RWPE2 (cell line): ENCODE measurements around the gene SLC25A14.

ENCODE experiments used
- ATAC-seq: fragments of 200-7000 bp; cut with Tn5 transposase; 3 replicates; pipeline ENCODE4 v1.9.1; 2021; ENCODE audit warnings: low read depth
- DNase-seq: peaks from one replicate; pipeline ENCODE4 v3.0.0-alpha.2; 2020; ENCODE audit warnings: low spot score
- H3K27ac ChIP-seq: fragments of 450-650 bp; 2 replicates; pipeline ENCODE4 v1.5.1; 2017; ENCODE audit warnings: mild to moderate bottlenecking; ENCODE audit not compliant: poor library complexity, severe bottlenecking
- H3K27me3 ChIP-seq: fragments of 250-450 bp; sonication (Bioruptor Pico); 2 replicates; pipeline ENCODE4 v1.5.1; 2021; ENCODE audit warnings: mild to moderate bottlenecking, moderate library complexity; ENCODE audit not compliant: insufficient read depth, poor library complexity, severe bottlenecking
- H3K36me3 ChIP-seq: fragments of 250-450 bp; sonication (Bioruptor Pico); 2 replicates; pipeline ENCODE4 v1.5.1; 2020; ENCODE audit warnings: low read depth, mild to moderate bottlenecking, moderate library complexity
- H3K4me1 ChIP-seq: fragments of 250-450 bp; sonication (Bioruptor Pico); 2 replicates; pipeline ENCODE4 v1.5.1; 2021; ENCODE audit warnings: mild to moderate bottlenecking, moderate library complexity; ENCODE audit not compliant: insufficient read depth, poor library complexity, severe bottlenecking
- H3K4me3 ChIP-seq: fragments of 250-450 bp; sonication (Bioruptor Pico); 2 replicates; pipeline ENCODE4 v1.5.1; 2021; ENCODE audit warnings: mild to moderate bottlenecking, moderate library complexity; ENCODE audit not compliant: severe bottlenecking
- H3K9me3 ChIP-seq: fragments of 250-450 bp; sonication (Bioruptor Pico); 2 replicates; pipeline ENCODE4 v1.5.1; 2021; ENCODE audit warnings: mild to moderate bottlenecking, moderate library complexity; ENCODE audit not compliant: severe bottlenecking
- TF ChIP-seq, protein P1 (sequence below): fragments of 450-650 bp; IDR thresholded peaks from one replicate; pipeline ENCODE4 v1.5.1; 2017; ENCODE audit warnings: mild to moderate bottlenecking, moderate library complexity; ENCODE audit not compliant: poor library complexity, severe bottlenecking

The SLC25A14 gene

DNA sequence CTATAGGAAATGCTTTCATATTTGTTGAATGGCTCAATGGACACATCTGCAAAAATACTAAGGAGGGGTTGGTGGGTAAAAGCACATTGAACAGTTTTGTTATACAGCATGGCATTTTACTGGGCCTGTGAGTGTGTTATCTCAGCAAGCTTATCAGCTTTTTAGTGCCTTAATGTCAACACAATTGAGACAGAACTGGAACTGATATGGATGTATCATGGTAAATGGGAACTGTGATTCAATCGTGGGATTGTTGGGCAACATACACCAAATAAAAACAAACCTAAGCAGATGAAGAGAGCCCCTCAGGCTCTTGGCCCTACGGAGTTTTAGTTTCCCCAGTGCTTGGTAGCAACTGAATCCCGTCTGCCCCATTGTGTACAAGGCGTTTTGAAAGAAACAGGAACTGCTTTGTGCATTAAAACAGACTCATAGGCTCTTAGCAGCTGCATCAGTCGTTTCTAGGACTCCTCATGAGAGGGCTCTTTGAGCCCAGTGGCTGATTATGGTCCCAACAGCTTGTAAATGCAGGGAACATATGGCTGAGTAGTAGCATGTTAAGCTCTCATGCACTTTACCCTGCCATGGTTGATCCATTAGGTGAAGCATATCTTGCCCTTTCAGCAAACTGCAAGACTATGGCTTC is 38.4 kb downstream of the SLC25A14 start:
- TF ChIP-seq, protein P1, sequence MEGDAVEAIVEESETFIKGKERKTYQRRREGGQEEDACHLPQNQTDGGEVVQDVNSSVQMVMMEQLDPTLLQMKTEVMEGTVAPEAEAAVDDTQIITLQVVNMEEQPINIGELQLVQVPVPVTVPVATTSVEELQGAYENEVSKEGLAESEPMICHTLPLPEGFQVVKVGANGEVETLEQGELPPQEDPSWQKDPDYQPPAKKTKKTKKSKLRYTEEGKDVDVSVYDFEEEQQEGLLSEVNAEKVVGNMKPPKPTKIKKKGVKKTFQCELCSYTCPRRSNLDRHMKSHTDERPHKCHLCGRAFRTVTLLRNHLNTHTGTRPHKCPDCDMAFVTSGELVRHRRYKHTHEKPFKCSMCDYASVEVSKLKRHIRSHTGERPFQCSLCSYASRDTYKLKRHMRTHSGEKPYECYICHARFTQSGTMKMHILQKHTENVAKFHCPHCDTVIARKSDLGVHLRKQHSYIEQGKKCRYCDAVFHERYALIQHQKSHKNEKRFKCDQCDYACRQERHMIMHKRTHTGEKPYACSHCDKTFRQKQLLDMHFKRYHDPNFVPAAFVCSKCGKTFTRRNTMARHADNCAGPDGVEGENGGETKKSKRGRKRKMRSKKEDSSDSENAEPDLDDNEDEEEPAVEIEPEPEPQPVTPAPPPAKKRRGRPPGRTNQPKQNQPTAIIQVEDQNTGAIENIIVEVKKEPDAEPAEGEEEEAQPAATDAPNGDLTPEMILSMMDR: no peak
- ATAC-seq: no peak
- H3K4me3 ChIP-seq: no peak overlapping the region
- no peaks in the 10 kb centered on the region for H3K4me1 ChIP-seq
- DNase-seq: no peak
- H3K27me3 ChIP-seq: no peaks in the 10 kb centered on the region
- H3K27ac ChIP-seq: no peak overlapping the region
- H3K9me3 ChIP-seq: no peaks in the 10 kb centered on the region
- no peaks in the 10 kb centered on the region for H3K36me3 ChIP-seq

DNA sequence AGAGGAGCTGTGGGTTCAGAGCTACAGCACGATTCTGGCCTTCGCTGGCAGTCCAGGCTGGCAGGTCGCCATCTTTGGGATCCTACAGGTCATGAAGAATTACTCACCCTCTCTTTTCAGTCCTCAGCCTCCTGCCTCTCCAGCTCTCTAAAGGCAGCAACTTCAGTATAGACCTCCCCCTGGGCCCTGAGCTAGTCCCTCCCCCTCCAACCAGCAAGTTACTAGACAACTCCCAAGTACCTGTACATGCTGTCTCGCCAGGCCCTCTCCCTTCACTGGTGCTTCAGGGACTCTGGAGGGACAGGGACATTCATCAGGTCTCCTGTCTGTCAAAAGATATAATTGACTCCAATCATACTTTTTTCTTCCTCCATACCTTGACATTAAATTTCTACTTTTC is 45.8 kb downstream of the SLC25A14 start, which contains the start of gene GPR119:
Gene GPR119, minus strand, starts transcription at position 155 of the 400 bp plus-strand sequence. CDS start 227 bp downstream, outside the sequence.
- DNase-seq: no peak
- no peaks in the 10 kb centered on the region for H3K9me3 ChIP-seq
- TF ChIP-seq, protein P1: no peak
- no peak for ATAC-seq
- H3K27ac ChIP-seq: no peak within 1 kb of the TSS
- no peaks in the 10 kb centered on the region for H3K4me1 ChIP-seq
- no peaks in the 10 kb centered on the region for H3K36me3 ChIP-seq
- no peak within 1 kb of the TSS for H3K4me3 ChIP-seq
- no peaks in the 10 kb centered on the region for H3K27me3 ChIP-seq

DNA sequence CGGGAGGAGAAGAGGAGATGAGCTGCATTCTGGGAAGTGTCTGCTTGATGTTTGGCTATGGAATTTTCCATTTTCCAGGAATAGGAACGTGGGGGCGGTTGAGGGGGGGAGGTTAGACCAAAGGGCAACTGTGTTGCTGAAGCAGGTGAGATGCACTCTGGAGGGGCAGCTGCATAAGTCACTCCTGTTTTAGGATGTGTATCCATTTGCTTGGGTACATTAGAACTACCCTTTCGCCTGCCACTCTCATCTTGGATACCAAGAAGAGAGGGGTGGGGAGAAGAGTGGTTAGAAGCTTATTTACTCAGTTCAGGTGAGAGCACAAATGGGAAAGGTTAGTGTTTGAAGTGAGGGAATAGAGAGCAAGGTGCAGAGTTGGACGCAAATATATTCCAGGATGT is 46.7 kb downstream of the SLC25A14 start:
- TF ChIP-seq, protein P1: no peak
- Histone ChIP-seq H3K4me1 (no peaks in the 10 kb centered on the region), H3K4me3 (no peak overlapping the region), H3K27ac (no peak overlapping the region), H3K36me3 (no peaks in the 10 kb centered on the region), H3K9me3 (no peaks in the 10 kb centered on the region), H3K27me3 (no peaks in the 10 kb centered on the region)
- ATAC-seq: no peak
- DNase-seq: no peak

DNA sequence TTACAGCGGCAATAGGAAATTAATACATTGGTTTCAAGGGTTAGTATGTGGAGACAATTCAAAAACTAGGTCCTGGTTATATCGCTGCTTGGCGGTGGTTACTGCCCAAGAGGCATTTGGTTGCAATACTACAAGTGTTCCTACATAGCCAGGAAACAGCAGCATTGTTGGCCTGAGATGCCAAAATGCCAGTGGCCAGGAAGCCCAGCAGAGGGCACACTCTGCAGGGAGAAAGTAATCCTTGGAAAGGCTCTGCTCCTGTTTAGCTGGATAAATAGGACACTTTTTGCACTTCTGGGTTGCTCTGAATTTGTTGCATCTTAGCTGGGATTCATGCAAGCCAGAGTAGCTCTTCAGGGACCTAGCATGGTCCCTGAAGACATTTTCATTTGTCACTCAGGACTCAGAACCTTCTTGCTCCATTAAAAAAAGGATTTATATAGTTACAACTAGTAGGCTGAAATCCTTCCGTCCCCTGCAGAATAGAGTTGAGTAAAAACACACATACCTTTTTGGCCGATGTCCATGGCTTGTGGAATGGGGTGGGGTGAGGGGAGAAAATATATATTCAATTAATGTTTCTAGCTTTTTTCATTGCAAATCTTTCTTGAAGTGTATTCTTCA is 53.8 kb downstream of the SLC25A14 start:
- Histone ChIP-seq H3K36me3 (no peaks in the 10 kb centered on the region), H3K27ac (no peak overlapping the region), H3K4me1 (no peaks in the 10 kb centered on the region), H3K9me3 (no peaks in the 10 kb centered on the region), H3K27me3 (no peaks in the 10 kb centered on the region), H3K4me3 (no peak overlapping the region)
- DNase-seq (no peak), ATAC-seq (peak; percentile 58; the same call in 2 of the 3 replicates)
- TF ChIP-seq, protein P1: peak; percentile 63

DNA sequence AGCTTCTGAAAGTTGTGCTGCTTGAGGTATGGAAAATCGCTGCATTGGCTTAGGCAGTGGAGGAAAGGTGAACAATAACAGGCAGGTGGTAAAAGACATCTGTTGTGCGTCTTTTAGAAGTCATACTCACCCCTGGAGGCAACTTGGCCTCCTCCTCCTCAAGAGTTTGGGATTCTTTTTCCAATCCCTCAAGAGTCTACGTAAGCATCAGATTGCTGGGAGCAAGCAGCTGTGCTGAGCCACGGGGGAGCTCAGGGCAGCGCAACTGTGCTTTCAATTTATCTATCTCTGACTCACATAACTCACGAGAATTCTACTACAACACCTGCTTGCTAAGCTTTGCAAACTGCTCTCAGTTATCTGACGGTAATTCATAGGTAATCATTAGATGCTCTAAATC is 55.6 kb downstream of the SLC25A14 start:
- Histone ChIP-seq H3K27me3 (no peaks in the 10 kb centered on the region), H3K4me1 (no peaks in the 10 kb centered on the region), H3K4me3 (no peak overlapping the region), H3K9me3 (no peaks in the 10 kb centered on the region), H3K27ac (no peak overlapping the region), H3K36me3 (no peaks in the 10 kb centered on the region)
- no peak for ATAC-seq
- TF ChIP-seq, protein P1: no peak
- DNase-seq: no peak
